ENCODE data around the gene CDCA3.
"Not testable (repeated sequence)": the region's sequence is repeated elsewhere in the genome, so short reads cannot be mapped to it uniquely, and the experiment has no call there.

Gene CDCA3

GRCh38 chr12:6851153-6851920 is at the start of gene CDCA3:
TSS of gene CDCA3 (minus strand) at chr12:6851286. CDS start at chr12:6850952, 334 bp downstream.
- DNase-seq = peak; percentile 90 to 97

GRCh38 chr12:6899837-6900519 is 48.9 kb upstream of the CDCA3 start:
- DNase-seq = peak in 1 of 2 donors; percentile 46

- DNase-seq = no peak
These were observed 48.3 kb upstream of the CDCA3 start for GRCh38 chr12:6899427-6899826.

- no peak for DNase-seq
These were observed 45.9 kb upstream of the CDCA3 start for GRCh38 chr12:6896846-6897435.

GRCh38 chr12:6894321-6894720 is 43.2 kb upstream of the CDCA3 start:
- DNase-seq = no peak

- DNase-seq = not testable (repeated sequence)
These were observed 41.6 kb upstream of the CDCA3 start for GRCh38 chr12:6892683-6893082.

- DNase-seq = no peak
These were observed 40.5 kb upstream of the CDCA3 start for GRCh38 chr12:6891646-6892001.

- peak; percentile 96 to 97 for DNase-seq
These were observed 39.9 kb upstream of the CDCA3 start for GRCh38 chr12:6890789-6891645.

GRCh38 chr12:6889775-6890573 is 38.9 kb upstream of the CDCA3 start:
- DNase-seq = not testable (repeated sequence)

GRCh38 chr12:6888794-6889193 is 37.7 kb upstream of the CDCA3 start:
- not testable (repeated sequence) for DNase-seq

- DNase-seq = no peak
These were observed 37.3 kb upstream of the CDCA3 start for GRCh38 chr12:6888360-6888759.

- DNase-seq = no peak
These were observed 36.4 kb upstream of the CDCA3 start for GRCh38 chr12:6887460-6887859.

- not testable (repeated sequence) for DNase-seq
These were observed 35.3 kb upstream of the CDCA3 start for GRCh38 chr12:6886206-6886999.

- no peak for DNase-seq
These were observed 33.5 kb upstream of the CDCA3 start for GRCh38 chr12:6884539-6884938.

GRCh38 chr12:6883683-6884082 is 32.6 kb upstream of the CDCA3 start:
- DNase-seq = no peak

- no peak for DNase-seq
These were observed 32.2 kb upstream of the CDCA3 start for GRCh38 chr12:6883252-6883651.

- not testable (repeated sequence) for DNase-seq
These were observed 28.7 kb upstream of the CDCA3 start for GRCh38 chr12:6879824-6880223.

- not testable (repeated sequence) for DNase-seq
These were observed 22.9 kb upstream of the CDCA3 start for GRCh38 chr12:6874015-6874368.

- peak; percentile 85 to 92 for DNase-seq
These were observed 22.3 kb upstream of the CDCA3 start, which contains the start of gene SPSB2 for GRCh38 chr12:6873094-6874014. TSS of gene SPSB2 (minus strand) at chr12:6873303. CDS start at chr12:6872901, 402 bp downstream.
